ENCODE measurements around the gene NDNF.

NDNF gene

DNA sequence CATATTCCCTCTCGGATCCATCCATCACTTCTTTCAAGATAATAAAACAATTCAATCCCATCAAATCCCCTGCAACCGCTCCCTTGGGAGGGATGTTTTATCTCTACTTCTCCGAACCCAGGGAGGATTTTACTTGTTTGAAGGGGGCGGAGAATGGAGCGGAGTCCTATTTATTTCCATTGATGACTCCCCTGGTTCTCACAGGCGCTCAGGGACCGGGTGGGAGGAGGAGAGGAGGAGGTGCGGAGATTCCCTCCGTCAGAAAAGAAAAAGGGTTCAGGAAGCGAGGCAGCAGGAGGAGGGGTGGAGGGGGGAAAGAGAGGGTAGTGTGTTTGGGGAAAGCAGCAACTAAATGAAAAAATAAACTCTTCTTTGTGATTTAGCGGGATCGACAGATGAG is 2.1 kb downstream of the NDNF start:
- DNase-seq: no peak

DNA sequence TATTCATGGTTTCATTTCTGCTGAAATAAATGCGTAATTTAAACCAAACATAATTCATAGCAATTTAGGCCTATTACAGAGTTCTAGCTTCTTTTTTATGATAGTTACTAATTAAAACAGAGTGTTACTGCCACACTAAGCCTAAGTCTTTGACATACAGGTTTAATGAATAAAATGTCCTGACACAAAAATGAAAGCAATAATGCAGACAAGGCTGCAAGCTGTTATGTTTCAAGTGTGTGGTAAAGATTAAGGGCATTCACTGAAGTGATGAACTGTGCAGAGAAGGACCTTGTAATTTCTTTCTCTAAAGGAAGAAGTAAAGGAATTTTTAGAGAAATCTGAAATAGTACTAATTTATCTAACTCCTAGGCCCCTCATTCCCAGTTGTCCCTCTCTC is 2.9 kb downstream of the NDNF start:
- no peak for DNase-seq

DNA sequence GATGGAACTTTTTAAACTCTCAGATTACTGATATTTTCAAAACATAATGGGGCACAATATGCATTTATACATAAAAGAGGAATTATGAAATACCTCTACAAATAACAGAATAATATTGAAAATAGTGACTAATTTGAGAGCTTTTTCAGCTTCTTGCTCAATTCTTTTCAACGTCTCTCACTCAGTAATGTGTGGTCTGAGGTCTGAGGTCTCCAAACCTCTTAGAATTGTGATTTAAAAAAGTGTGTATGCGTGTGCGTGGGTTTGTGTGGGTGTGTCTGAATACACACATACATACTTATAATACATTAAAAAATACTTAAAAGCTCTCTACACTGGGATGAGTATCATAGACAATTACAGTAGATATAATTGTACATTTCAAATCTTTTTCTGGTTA is 7.9 kb downstream of the NDNF start:
- no peak for DNase-seq

DNA sequence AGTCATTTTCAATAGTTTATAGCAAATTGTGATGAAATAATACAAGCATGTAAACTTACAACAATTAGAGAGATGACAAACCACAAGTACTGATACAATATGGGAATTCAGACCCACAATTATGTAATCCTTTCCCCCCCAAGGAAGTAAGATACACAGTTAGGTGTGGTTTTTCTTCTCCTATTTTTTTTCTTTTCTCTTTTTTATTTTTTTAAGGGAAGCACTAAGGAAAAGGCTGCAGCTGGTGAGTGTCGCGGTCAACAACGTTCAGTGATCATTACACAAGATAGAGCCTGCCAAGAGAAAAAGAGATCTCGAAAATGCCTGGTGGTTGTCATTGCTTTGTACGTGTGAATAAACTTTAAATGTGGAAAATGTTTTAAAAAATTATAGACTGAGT is 9.8 kb downstream of the NDNF start:
- DNase-seq: no peak

DNA sequence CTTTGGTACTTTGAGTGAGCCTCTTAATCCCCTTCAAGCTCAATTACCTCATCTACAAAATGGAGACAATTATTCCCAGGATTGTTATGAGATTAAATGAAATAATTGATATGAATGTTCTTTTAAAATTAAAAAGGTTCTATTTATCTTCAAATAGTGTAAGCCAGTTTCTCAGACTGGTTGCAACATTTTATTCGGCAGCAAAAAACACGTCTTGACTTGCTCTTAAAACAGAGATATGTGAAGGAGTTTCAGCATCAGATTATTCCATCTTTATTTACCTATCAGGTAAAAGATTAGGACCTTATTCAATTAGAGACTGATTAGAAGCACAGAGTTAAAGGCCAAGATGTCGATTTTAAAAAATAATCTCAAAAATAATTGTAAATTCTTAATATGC is 10.5 kb downstream of the NDNF start:
- no peak for DNase-seq

DNA sequence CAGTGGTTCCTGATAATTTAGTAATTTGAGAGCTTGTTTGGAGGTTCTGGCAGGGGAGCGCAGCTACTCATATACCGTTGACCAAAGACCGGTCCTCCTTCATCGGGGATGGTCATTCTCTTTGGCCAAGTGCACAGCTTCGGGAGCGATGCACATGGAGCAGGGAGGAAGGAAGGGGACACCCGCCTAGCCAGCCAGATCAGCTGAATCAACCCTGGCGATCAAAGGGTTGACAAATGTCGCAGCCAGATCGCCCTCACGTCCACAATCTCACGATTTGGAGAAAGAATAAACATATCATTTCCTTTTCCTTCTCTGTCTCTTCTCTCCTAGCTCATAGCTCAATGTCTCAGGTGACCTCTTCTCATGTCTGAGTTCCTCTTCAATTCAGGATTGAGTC is 11.1 kb downstream of the NDNF start:
- no peak for DNase-seq

DNA sequence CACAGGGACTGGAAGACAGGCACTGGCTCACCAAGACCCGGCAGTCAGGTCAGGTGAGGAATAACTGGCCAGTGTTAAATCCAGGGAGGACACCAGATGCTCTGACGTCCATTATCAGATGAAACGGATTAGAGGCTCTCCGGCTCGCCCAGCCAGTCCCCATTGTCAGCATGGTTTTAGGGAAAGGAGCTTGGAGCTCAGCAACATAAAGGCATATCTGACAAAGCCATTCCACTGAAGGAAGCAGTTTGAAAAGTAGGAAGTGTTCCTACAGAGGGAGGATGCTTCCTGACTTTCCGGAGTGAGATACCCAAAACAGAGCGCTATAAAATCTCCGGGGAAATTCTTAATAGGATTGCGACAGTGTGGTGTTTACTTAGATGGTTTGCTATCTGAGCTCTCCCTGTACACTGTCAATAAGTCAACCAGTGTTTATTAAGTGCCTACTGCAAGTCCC is 14.8 kb downstream of the NDNF start:
- no peak for DNase-seq

DNA sequence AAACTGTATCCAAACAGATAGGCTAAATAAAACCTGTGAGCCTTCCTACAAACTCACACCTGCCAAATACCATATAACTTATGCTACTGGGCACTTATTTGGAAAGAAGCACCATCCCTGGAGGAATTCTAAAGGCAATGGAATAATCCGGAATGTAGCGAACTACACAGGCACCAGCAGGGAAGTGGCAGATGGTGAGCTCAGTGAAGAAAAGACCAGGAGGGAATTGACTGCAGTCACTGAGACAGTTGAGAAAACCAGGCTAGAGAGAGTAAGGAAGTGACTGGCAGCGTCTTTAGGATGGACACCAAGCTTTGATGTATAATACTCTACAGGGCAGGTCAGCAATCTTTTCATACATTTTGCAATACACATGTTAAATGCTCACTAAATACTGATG is 16.3 kb downstream of the NDNF start:
- no peak for DNase-seq

DNA sequence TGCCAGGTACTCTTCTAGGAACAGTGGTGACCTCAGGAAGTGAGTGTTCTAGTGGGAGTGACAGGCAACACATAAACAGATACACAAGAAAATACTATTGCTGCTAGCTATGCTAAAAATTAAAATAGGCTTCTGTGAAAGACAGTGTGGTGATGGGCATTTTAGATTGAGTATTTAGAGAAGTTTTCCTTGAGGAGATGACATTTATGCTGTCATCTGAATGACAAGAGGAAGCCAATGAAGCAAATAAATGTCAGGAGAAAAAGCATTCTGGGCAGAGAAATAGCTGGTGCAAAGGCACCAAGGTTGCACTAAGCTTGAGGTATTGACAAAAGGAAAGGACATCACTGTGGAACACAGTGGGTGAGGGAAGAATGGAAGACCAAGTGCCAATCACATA is 18.0 kb downstream of the NDNF start:
- no peak for DNase-seq

DNA sequence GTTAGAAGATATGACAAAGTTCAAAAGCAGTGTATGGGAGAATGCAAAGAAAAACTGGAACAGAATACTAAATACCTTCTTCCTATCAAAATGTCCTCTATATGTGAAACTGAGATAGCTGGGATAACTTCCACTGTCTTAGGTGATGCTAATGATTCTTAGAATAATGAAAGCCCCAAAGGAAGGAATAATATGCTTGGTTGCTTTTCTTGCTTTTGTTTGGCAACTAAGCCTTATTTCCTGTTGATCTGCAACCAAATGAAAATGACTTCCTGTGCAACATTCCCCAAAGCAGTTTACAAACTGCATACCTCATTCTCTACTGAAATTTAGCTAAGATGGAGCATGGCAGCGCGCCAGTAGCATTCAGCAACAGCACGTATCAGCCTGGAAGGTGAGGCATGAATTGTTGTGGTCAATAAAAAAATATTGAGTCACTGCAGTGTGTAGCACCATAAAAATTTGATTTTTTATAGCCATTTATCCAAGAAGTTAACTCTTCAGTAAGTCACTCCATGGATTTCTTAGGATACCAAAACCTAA is 18.7 kb downstream of the NDNF start:
- no peak for DNase-seq

DNA sequence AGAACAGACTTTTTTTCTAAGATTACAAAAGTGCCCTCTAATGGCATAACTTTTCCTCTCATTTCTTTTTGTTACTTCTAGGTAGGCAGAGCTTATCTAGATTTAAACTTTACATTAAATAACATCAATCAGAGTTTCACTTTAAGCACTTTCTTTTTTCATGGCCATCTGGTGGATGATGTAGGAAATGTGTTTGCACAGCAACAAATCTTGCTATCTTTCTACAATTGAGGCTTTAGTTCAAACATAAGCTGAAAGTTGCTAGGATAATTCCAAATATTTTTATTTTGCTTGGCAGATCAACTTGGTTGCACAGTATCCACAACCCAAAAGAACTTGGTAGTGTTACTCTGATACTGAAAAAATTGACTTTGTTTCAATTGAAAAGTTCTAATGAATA is 22.0 kb downstream of the NDNF start:
- no peak for DNase-seq

DNA sequence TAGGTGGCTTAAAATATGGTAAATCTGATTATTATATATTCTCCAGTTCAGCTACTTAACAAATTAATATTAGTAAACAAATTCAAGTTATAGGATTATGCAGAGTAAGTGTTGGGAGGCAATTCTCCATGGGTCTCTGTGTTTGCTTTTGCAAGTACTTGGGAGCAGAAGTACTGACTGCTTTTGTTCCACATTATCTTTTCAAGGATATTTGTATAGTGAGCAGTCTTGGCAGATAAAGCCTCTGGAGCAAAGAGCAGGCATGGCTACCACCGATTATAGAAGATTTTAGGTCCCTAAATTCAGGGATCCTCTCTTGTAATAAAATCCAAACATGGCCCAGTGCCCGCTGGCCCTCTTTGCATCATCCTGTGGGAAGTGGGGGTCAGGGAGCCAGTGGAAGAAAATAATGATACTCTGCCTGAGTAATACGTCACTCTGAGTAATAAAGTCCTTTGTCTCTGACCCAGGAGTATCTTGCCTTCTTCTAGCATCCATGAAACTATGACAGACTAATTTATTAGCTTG is 23.2 kb downstream of the NDNF start:
- no peak for DNase-seq

DNA sequence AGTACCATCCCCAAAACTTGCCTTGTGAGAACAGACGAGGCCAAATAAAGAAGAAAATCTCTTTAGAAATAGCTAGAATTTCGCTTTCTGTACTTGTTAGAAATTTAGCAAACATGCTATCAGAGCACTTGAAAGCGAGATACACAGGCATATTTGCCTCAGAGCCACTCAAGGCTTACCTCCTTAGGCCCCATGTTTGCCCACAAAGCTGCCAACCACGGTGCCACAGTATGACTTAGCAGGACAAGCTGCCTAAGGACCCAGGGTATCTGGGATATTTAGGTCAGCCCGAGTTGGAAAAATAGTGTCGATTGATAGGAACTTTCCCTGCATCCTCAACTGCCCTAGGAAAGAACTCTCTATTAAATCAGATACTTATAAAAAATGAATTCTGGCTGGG is 24.2 kb downstream of the NDNF start:
- no peak for DNase-seq

DNA sequence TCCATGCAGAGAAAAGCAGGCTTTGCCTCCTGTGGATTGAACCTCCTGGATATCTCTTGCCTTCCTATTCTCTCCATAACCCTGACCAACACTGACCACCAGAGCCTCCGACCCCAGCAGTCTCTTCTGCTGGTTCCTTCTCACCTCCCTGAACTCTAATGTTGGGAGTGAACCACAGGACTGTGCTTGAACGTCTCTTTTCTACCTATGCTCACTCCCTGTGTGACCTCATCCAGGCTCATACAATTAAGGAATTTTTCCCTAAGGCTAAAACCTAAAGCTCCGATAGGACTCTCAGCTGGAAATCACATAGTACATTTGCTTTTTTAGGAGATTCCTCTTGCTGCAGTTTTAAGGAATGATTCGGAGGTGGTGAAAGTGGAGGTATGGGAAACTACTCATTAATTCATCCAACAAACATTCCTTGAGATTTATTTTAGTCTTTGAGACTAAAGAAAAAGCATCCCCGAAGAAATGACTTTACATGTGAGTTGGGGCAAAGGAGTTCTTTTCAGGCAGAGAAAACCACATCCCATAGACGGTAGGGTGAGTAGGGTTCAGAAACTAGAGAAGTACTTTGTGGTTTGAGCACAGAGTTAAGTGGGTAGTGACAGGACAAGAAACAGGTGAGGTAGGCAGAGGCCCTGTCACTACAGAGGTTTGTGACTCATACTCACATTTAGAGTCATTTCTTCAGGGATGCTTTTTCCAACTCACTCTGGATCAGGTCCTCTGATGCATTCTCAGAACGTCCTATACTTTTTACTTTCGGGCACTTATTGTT is 30.8 kb downstream of the NDNF start:
- no peak for DNase-seq

DNA sequence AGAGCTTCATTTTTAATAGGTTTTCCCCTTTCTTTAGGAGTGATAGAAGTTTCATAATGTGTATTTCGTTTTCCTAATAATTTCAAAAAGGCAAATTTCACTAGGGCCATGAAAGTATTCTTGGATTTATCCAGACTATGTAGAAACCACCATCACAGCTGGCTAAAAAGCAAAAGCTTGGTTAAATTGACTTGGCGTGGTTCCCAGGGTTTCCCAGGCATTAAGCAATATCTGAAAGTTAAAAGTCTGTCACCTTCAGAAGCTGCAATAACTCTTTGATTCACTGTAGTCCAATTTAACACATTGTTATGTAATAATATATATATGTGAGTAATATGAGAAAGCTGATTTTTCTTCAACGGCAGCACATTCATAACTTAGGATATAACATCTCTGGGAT is 38.3 kb downstream of the NDNF start:
- DNase-seq: no peak

DNA sequence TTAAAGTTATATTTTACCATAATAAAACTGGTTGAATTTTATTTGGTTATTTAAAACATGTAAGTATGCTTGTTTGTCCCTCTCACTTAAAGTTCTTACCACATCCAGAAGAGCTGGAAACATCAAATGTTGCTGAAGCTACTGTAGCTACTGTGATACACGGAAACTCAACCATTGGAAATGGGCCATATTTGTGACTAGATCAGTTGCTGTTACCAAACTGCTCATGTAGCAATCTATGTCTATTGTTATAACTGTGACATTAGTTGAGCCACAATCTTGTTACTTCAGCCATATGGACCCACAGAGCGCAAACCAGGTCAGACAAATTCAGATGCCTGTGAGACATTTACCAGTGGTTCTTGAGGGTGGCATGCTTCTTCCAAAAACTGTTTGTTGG is 41.6 kb downstream of the NDNF start:
- no peak for DNase-seq

DNA sequence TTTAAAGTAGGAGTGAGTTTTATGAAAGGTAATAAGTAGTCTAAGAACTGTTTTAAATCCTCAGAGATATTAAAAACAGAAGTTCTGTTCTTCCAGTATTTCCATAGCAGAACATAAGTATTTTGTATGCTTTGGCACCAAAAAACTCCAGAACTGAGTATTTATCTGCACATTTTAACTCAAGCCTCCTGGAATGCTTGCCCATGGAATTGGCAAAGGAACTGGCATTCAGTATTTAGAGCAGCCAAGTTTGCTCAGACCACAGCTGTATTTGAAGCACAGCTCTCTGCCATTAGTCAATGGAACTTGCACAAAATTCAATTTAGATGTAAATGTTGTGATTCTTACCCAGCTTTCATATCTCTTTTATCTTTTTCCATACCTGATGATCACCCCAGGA is 42.2 kb downstream of the NDNF start:
- DNase-seq: no peak

DNA sequence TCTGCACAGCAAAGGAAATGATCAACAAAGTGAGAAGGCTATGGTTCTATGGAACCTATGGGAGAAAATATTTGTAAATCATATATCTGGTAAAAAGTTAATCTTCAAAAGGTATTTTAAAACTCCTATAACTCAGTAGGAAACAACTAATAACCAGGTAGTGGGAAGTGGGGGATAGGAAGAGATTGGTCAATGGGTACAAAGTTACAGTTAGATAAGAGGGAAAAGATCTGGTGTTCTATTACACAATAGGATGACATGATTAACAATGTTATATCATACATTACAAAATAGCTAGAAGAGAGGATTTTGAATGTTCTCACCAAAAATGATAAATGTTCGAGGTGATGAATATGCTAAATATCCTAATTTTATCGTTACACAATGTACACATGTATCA is 46.3 kb downstream of the NDNF start:
- DNase-seq: no peak

DNA sequence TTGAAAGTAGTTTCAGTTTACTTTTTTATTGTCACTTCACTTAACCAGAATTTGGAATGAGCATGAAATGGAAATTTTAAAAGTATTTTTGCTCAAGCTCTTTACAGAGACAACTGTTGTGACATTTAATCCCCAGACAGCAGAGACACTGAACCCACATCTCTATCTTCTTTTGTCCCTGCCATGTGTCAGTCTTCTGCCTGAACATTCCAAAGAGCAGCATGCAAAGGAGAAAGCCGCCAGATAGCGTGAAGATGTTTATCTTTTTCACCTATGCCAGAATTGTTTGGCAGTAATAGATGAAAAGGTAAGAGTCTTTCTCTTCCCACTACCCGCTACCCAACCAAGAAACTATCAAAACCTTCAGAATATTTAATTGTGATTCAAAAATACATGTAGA is 46.8 kb downstream of the NDNF start:
- DNase-seq: no peak

DNA sequence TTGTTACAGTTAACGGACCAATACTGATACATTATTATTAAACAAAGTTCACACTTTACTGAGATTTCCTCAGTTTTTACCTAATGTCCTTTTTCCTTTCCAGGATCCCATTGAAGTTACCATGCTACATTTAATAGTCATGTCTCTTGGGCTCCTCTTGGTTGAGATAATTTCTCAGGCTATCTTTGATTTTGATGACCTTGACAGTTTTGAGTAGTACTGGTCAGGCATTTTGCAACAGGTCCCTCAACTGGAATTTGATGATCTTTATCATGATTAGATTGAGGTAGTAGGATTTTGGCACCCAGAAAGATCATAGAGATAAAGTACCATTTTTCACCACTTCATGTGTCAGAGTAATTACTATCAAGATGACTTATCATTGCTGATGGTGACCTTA is 53.8 kb downstream of the NDNF start:
- no peak for DNase-seq

DNA sequence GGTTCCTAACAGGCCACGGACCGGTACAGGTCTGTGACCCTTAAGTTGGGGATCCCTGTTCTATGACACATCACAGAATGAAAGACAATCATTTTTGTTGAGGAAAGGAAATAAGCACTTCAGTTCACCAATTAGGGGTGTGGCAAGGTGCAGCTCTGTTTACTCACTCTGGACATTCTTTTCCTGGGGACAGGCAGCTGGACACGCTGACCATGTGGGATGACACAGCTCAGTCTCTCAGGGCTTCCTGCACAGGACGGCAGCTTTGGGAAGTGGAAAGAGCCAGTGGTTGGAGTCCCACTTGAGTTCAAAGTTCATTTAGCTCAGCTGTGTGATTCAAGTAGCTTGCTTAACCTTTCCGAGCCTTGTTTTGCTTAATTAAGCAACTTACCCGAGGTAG is 55.7 kb downstream of the NDNF start:
- no peak for DNase-seq

DNA sequence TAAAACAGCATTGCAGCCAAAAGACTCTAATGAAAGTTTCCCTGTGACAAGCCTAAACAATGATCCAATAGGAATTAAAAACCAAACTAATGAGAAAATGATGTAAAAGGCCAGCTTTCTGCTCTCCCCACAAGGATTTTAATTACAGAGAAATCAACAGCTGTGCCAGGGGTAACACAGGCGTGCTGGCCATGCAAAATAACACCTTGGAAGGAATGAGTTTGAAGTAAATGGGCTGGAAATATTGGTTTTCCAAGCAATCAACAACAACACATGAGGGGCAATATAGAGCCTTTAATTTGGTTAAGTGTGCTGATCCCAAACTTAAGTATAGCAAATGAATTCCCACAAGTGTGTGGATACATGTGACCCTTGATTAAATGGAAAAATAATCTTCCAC is 56.9 kb downstream of the NDNF start:
- DNase-seq: no peak

DNA sequence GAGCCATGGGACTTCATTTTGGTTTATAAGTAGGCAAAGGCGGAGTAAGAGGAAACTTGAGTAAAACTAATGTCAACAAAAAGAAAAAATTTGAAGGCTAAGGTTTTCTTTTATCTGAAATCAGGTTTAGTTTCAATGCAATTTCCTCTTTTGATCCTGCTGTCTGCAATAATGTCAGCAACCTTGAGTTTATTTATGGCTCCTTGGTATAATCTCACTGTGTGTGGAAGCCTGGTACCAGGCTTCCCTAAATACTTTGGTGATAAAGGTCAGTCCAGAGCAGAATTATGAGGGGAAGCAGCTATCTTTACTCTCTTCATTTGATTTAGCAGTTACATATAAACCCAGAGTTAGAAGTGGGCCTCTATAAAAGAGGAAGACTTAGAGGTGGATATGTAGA is 57.8 kb downstream of the NDNF start:
- DNase-seq: no peak

DNA sequence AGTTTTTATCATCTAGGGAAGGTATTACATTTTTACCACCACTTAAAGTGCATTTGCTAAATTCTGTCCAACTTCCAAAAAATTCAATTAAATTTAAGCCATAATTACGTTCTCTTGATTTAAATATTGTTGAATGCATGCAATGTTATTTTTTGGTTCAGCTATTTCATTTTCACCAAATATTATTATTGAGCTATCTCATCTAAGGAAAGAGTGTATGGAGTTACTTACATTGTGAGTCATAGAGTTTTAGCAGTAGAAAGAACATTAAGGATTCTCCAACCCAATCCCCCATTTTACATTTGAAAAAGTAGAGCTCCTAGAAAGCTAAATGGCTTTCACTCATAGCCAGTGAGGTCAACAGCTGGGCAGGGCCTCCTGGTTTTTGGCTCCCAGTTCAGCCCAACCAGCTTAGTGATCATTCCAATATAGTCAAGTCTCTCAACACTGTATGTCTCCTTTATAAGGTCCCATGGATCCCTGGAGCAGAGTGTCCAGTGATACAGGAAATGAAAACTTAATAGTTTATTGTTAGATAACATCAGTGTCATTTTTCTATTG is 60.5 kb downstream of the NDNF start:
- no peak for DNase-seq

DNA sequence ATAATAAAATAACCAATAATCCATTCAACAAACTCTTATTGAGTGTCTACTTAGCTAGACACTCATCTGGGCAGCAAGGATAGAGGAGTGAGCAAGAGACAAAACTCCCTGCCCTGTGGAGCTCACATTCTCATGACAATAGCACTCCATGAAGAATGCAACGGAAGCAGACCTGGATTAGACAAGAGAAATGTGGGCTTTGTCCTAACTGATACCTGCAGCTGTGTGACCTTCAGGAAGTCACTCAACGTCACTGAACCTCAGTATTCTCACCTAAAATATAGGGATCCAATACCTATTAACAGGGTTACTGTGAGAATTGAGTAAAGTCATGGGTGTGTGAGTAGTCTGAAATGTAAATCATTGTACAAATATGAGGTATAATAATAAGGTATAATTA is 61.2 kb downstream of the NDNF start:
- DNase-seq: no peak

All from NCI-H2171 treated with DMSO at 0.1 percent for 48 hours (cell line).